Skeletal muscle satellite cell (primary cell): ENCODE data around the gene TMEM250.
A peak's percentile ranks its signal among the peaks of the same experiment; 100 is the strongest.
"Not testable (repeated sequence)": the region's sequence is repeated elsewhere in the genome, so short reads cannot be mapped to it uniquely, and the experiment has no call there.

ENCODE experiments used
- H3K27me3 ChIP-seq: 2 replicates; pipeline ENCODE4 v1.7.0; 2013; ENCODE audit warnings: low read length; ENCODE audit not compliant: control insufficient read depth, insufficient read depth
- H3K36me3 ChIP-seq: 2 replicates; pipeline ENCODE4 v1.7.0; 2013; ENCODE audit warnings: mild to moderate bottlenecking, control low read depth, low read length; ENCODE audit not compliant: insufficient read depth
- H3K4me1 ChIP-seq: 2 replicates; pipeline ENCODE4 v1.7.0; 2013; ENCODE audit warnings: low read length; ENCODE audit not compliant: control insufficient read depth, insufficient read depth
- H3K4me2 ChIP-seq: 2 replicates; pipeline ENCODE4 v1.7.0; 2013; ENCODE audit warnings: mild to moderate bottlenecking, low read length
- H3K4me3 ChIP-seq: 2 replicates; pipeline ENCODE4 v1.7.0; 2013; ENCODE audit warnings: low read length
- H3K9ac ChIP-seq: 2 replicates; pipeline ENCODE4 v1.7.0; 2013; ENCODE audit warnings: mild to moderate bottlenecking, low read depth, low read length, moderate library complexity
- H3K9me3 ChIP-seq: replicated peaks from 2 replicates; pipeline ENCODE4 v1.7.0; 2013; ENCODE audit warnings: mild to moderate bottlenecking, control low read depth, low read length

Gene TMEM250

DNA sequence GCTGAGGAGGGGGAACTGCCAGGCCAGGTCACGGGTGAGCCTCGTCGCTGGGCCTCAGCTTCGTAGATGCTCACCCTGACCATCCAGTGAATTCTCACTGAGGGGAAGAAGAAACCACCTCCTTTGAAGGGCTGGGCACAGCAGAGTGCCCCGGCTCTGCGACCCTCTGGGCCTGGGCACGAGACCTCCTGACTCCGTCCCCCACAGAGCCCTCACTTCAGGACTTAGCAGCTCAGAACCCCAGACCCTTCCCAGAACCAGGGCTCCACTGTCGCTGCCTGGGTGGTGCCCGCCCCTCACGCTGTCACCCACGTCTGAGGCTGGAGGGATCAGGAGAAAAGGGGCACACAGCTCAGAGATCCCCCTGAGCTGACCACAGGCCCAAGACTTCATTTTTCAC lies 34.3 kb upstream of the TMEM250 start:
- H3K36me3 ChIP-seq, result no peaks in the 10 kb centered on the region
- H3K9ac ChIP-seq, result no peak overlapping the region

DNA sequence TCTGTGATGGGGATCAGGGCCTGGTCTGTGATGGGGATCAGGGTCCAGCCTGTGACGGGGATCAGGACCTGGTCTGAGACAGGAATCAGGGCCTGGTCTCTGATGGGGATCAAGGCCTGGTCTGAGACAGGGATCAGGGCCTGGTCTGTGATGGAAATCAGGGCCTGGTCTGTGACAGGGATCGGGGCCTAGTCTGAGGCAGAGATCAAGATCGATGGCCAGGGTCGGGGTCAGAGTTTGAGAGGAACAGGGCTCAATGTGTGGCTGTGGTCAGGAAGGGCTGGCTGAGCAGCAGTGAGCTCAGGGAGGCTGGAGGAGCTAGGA lies 33.8 kb upstream of the TMEM250 start:
- no peak overlapping the region for H3K4me2 ChIP-seq
- no peak overlapping the region for H3K9ac ChIP-seq
- H3K4me1 ChIP-seq, result no peaks in the 10 kb centered on the region
- H3K4me3 ChIP-seq, result no peak overlapping the region
- H3K36me3 ChIP-seq, result no peaks in the 10 kb centered on the region
- no peaks in the 10 kb centered on the region for H3K9me3 ChIP-seq
- H3K27me3 ChIP-seq, result peaks cover 40% of the 10 kb centered on the region

More for the DNA sequence above, 34.3 kb upstream of the TMEM250 start:
- Histone ChIP-seq H3K4me1 (no peaks in the 10 kb centered on the region), H3K4me2 (no peak overlapping the region), H3K4me3 (no peak overlapping the region), H3K27me3 (peaks cover 40% of the 10 kb centered on the region), H3K9me3 (no peaks in the 10 kb centered on the region)

DNA sequence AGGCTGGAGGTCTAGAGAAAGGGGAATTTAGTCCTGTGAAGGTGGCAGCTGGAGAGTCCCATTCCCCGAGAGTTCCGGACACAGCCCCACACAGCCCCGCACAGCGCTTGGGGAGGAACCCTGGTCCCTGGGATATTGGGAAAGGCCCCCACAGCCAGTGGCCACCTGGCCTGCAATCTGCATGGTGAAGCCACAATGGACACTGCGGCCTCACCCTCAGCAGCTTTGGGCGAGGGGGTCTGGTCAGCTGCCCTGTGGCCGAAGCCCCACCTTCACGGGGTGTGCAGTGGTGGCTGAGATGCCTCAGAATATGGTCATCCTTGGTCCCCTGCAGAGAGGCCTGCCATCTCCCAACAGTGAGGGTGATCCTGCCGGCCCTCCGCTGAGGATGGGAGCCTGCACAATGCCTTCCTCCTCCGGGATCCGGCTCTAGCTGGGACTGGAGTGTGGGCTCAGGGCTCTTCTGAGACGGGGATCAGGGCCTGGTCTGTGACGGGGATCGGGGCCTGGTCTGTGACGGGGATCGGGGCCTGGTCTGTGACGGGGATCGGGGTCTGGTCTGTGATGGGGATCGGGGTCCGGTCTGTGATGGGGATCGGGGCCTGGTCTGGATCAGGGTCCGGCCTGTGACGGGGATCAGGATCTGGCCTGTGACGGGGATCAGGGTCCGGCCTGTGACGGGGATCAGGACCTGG lies 33.3 kb upstream of the TMEM250 start:
- Histone ChIP-seq H3K9me3 (no peaks in the 10 kb centered on the region), H3K4me1 (no peaks in the 10 kb centered on the region)

DNA sequence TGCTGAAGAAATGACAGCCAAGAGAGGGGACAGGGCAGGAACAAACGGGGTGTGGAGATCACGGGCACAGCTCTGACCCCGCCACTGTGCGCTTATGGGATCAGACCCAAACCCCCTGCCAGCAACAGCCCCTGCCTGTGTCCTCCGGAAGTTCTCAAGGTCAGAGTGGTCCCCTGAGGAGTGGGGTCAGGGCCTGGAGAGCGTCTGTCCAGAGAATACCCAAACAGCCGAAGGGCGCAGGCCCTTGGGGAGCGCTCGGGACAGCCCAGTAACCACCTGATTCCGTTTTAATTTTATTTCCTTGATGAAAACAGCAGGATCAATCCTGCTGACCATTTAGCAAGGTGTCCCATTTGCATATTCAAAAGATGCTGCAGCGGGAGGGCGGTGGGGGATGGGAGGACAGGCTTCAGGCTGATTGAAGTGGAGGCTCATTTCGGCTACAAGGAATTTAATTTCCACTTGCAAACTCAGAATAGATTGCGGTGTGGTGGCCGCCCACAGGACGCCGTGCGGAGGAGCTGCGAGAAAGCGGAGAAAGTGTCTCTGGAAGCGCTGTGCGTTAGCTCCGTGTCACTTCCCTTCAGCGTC lies 32.6 kb upstream of the TMEM250 start:
- Histone ChIP-seq H3K4me2 (no peak overlapping the region), H3K9ac (no peak overlapping the region), H3K27me3 (peaks cover 39% of the 10 kb centered on the region), H3K36me3 (no peaks in the 10 kb centered on the region), H3K4me3 (no peak overlapping the region), H3K4me1 (no peaks in the 10 kb centered on the region), H3K9me3 (no peaks in the 10 kb centered on the region)

More for the DNA sequence above, 33.3 kb upstream of the TMEM250 start:
- Histone ChIP-seq H3K4me2 (no peak overlapping the region), H3K36me3 (no peaks in the 10 kb centered on the region), H3K9ac (no peak overlapping the region), H3K4me3 (no peak overlapping the region), H3K27me3 (peaks cover 42% of the 10 kb centered on the region)

DNA sequence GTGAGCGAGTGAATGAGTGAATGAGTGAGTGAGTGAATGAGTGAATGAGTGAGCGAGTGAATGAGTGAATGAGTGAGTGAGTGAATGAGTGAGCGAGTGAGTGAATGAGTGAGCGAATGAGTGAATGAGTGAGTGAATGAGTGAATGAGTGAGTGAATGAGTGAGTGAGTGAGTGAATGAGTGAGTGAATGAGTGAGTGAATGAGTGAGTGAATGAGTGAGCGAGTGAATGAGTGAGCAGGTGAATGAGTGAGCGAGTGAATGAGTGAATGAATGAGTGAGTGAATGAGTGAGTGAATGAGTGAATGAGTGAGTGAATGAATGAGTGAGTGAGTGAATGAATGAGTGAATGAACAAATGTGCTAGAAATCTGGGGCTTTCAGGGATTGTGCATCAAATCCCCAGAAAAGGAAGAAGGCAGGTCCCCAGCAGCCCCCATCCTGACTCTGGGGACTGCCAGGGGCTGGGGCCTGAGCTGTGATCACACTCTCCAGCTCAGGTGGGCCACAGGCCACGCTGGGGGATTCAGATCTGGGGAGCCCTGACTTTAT lies 32.1 kb upstream of the TMEM250 start:
- H3K4me2 ChIP-seq, H3K36me3 ChIP-seq, H3K9ac ChIP-seq, H3K4me1 ChIP-seq, H3K9me3 ChIP-seq, H3K4me3 ChIP-seq: not testable (repeated sequence)
- H3K27me3 ChIP-seq, result peaks cover 39% of the 10 kb centered on the region

DNA sequence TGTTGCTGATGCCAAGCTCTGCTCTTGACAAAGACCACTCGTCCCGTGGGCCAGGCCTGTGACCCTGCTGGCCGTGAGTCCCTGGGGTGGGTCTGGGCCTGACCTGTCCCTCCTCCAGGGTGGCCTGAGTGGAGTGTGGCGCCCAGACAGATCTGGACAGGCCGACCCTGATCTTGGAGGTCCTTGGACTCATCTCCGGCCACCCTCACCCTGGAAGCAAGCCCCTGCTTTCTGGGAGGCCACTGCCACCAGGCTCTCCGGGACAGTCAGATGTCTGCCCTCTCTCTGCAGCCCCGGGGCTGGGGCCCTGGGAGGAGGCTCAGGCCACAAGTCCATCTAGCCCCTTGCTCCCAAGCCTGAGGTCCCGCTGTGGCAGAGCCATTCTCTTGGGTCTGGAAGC lies 31.2 kb upstream of the TMEM250 start:
- Histone ChIP-seq H3K4me2 (no peak overlapping the region), H3K4me1 (no peaks in the 10 kb centered on the region), H3K4me3 (no peak overlapping the region), H3K27me3 (peaks cover 39% of the 10 kb centered on the region), H3K36me3 (no peaks in the 10 kb centered on the region), H3K9ac (no peak overlapping the region), H3K9me3 (no peaks in the 10 kb centered on the region)

DNA sequence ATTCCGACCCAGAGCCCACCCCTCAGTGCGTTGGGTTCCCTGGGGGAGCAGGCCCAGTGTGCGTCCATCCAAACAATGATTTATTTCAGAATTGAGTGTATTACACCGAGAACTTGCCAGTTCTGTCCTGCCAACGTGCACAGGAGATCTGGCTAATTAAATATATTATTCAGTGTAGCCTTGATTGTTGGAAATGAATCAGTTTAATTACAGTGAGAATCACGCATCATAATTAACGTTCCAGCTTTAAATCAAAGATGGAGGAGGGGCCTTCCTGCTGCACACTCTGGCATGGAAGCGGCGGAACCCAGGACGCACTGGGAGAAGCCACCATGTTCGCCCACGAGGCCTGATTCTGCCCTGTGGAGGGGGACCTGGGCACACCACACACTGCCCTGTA lies 30.7 kb upstream of the TMEM250 start:
- Histone ChIP-seq H3K36me3 (no peaks in the 10 kb centered on the region), H3K4me2 (no peak overlapping the region), H3K4me1 (no peaks in the 10 kb centered on the region), H3K9ac (no peak overlapping the region), H3K9me3 (no peaks in the 10 kb centered on the region), H3K4me3 (no peak overlapping the region), H3K27me3 (peaks cover 40% of the 10 kb centered on the region)

DNA sequence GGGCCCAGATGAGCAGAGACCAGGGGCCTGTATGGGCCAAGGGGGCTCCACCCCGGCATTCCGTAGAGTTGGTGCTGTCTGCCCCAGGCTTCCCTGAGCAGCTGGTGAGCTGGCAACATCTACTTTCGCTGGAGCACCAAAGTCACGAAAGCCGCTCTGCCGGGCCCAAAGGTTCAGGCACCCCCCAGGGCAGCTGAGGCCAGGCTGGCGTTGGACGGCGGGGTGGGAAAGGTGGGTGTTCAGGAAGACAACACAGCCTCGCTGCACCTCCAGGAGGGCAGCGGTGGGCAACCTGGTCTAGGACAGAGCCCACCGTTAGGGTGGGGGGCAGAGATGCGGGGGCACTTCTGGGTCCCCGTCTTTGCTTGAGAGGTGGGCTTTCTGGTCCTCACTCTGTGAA lies 30.1 kb upstream of the TMEM250 start:
- no peaks in the 10 kb centered on the region for H3K36me3 ChIP-seq
- H3K9ac ChIP-seq, result no peak overlapping the region
- no peaks in the 10 kb centered on the region for H3K9me3 ChIP-seq
- no peak overlapping the region for H3K4me2 ChIP-seq
- H3K4me3 ChIP-seq, result no peak overlapping the region
- H3K4me1 ChIP-seq, result no peaks in the 10 kb centered on the region
- H3K27me3 ChIP-seq, result peaks cover 44% of the 10 kb centered on the region

DNA sequence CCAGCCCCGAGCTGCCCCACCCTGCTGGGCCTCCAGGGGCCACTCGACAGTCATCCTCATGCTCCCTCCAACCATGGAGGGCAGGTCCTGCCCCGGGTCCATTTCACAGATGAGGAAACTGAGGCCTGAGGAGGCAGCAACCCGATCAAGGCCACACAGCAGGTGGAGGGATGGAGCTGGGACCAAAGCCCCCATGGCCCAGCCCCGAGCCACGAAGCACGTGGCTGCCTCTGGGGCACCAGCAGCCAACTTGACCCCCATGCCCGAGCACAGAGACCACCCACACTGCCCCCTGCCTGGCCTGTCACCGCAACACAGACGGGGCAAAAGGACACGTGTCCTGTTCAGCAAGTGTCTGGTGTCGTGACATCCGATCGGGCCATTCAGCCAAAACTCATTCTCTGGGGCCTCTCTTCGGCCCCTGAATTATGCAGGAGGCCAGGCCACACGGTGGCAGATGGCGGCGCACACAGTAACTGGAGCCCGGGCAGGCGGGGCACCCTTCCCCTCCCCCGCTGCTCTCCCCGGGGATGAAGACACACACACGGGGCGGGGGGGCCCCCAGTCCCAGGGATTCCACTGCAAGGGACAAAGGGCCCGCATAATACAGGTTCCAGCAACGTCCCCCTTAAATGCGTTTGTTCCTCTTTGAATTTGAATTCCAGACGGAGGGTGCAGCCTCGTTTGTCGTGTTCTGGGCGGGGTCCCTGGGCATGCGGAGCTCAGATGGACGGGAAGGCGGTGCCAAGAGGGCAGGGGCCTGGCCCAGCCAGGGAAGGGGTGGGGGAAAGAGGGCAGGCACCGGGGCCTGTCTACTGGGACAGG lies 29.4 kb upstream of the TMEM250 start:
- Histone ChIP-seq H3K9me3 (no peaks in the 10 kb centered on the region), H3K27me3 (peaks cover 44% of the 10 kb centered on the region), H3K4me1 (no peaks in the 10 kb centered on the region), H3K36me3 (no peaks in the 10 kb centered on the region), H3K4me3 (no peak overlapping the region), H3K4me2 (peak overlapping the region; percentile 20), H3K9ac (no peak overlapping the region)

DNA sequence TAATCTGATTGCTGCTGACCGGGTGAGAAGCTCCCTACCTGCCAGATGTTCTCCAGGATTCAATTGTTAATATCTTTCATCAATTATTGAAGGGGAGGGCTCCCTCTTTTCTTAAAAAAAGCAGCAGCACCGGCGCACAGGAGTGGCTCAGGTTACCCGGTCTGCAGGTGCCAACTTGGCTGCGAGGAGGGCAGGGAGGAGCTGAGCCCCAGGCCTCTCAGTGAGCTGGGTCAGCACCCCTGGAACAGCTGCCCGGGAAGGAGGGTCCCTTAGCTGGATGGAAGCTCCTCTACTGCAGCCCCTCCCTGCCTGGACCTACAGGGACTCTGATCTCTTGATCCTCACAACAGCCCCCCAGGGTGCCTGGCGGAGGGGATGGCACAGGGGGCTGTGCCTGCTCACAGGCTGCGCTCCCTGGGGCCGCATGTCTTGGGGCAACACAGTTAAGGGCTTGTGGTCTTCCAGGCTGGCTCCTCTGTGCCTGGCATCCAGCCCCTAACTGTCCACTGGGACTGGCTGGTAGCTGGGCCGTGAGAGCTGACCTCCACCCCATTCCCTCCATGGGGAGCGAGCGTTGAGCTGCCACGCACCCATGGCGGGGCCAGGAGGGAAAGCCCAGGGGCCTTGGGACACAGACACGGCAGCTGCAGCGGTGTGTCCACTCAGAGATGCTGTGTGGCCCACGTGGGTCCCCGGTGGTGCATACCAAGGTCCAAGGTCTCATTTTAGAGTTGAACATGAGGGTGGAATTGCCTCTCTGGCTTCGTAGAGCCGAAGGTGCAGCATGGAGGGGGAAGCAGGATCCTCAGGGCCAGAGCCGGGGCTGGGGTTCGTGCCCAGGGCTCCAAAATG lies 28.6 kb upstream of the TMEM250 start:
- no peaks in the 10 kb centered on the region for H3K36me3 ChIP-seq
- no peak overlapping the region for H3K4me2 ChIP-seq
- no peak overlapping the region for H3K9ac ChIP-seq
- H3K27me3 ChIP-seq, result peaks cover 44% of the 10 kb centered on the region
- no peaks in the 10 kb centered on the region for H3K9me3 ChIP-seq
- no peak overlapping the region for H3K4me3 ChIP-seq
- H3K4me1 ChIP-seq, result no peaks in the 10 kb centered on the region
